Measurements from ENCODE around the gene PLEKHA7.
"Not testable (repeated sequence)": the region's sequence is repeated elsewhere in the genome, so short reads cannot be mapped to it uniquely, and the experiment has no call there.

Gene PLEKHA7

GRCh38 chr11:16881766-16882165 lies 132.4 kb downstream of the PLEKHA7 start:
- no peak for DNase-seq (ENCODE audit: low read depth in 2 of 2, low spot score in 1 of 2)

GRCh38 chr11:16881074-16881709 lies 133.0 kb downstream of the PLEKHA7 start:
- no peak for DNase-seq (ENCODE audit: low read depth in 2 of 2, low spot score in 1 of 2)

- DNase-seq (ENCODE audit: low read depth in 2 of 2, low spot score in 1 of 2): no peak
Measured at GRCh38 chr11:16880184-16880801, 133.9 kb downstream of the PLEKHA7 start.

DNA sequence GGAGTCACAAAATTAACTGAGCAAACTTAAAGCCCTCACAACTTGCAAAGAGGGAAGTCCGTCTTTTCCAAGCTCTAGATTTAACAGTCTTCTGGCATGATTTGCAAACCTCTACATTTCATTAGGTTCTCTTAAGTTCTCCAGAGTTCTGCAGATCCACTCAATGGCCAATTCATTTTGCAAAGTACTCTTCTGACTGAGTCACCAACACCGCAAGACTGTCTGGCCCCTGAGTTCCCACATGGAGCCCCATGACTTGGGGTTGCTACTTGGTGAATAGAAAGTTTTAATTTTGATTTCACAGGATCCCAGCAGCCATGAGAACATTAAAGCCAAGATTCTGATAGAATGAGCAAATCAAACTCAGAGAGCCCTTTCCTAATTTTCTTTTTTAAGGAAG lies 134.5 kb downstream of the PLEKHA7 start:
- DNase-seq (ENCODE audit: low read depth in 2 of 2, low spot score in 1 of 2): no peak

GRCh38 chr11:16876837-16877236 lies 137.4 kb downstream of the PLEKHA7 start:
- DNase-seq (ENCODE audit: low read depth in 2 of 2, low spot score in 1 of 2): no peak

GRCh38 chr11:16876053-16876752 lies 138.0 kb downstream of the PLEKHA7 start:
- DNase-seq (ENCODE audit: low read depth in 2 of 2, low spot score in 1 of 2): no peak

DNA sequence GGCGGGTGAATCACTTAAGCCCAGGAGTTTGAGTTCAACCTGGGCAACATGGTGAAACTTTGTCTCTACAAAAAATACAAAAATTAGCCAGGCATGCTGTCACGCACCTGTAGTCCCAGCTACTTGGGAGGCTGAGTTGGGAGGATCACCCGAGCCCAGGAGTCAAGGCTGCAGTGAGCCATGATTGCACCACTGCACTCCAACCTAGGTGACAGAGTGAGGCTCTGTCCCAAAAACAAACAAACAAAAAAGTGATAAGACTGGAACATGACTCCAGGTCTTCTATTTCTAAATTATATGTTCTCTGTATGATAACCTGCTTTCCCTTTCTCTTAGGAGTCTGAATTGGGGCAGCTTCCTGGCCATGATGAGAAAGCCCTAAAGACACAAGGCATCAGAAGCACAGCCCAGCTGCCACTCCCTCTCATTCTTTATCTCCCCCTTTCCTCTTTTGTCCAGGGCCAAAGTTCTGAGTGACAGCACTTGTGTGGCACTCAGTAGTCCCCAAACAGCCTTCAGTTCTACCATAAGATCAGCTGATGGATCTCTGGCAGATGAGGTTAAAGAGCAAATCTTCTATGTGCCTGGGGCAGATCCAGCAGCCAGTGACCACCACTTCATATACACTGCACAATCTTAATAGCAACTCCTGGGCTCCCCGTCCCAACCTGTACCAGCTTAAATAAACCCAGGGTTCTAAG lies 139.8 kb downstream of the PLEKHA7 start:
- DNase-seq (ENCODE audit: low read depth in 2 of 2, low spot score in 1 of 2): no peak

GRCh38 chr11:16873289-16873688 lies 140.9 kb downstream of the PLEKHA7 start:
- no peak for DNase-seq (ENCODE audit: low read depth in 2 of 2, low spot score in 1 of 2)

DNA sequence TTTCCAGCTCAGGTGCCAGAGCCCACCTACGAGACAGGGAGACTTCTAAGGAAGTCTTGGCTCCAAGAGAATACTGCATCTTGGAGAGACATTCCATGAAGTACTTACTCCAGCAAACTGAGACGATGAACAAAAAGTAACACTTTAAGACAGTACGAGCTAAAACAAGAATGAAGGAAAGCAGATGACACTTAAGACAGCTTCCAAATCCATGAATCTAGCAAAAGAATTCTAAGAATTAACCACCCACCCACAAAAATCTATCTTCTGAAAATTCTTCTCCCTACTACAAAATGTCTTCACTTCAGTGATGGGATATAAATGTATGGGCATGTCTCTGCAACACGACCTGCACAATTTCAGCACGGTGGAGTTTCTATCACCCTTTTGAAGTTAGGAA lies 142.8 kb downstream of the PLEKHA7 start:
- DNase-seq (ENCODE audit: low read depth in 2 of 2, low spot score in 1 of 2): no peak

GRCh38 chr11:16867097-16867496 lies 147.1 kb downstream of the PLEKHA7 start:
- no peak for DNase-seq (ENCODE audit: low read depth in 2 of 2, low spot score in 1 of 2)

- not testable (repeated sequence) for DNase-seq (ENCODE audit: low read depth in 2 of 2, low spot score in 1 of 2)
Measured at GRCh38 chr11:16864428-16864827, 149.8 kb downstream of the PLEKHA7 start.

DNA sequence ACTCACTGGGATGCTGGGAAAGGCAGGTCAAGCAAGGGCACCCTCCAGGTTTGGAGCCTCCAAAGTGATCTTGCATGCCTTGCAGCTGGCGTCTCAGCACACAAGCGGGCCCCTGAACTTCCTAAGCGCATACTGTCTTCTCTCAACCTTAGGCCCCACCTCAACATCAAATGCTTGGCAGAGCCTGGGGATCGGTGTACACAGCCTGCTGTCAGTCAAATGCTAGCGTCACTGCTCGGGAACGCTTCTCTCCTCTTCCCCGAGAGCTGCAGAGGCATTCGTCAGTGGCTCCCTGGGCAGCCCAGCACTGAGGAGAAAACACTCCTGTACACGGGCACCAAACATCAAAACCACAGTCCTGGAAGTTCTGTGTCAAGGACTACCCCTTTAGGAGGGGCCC lies 150.8 kb downstream of the PLEKHA7 start:
- DNase-seq (ENCODE audit: low read depth in 2 of 2, low spot score in 1 of 2): no peak

DNA sequence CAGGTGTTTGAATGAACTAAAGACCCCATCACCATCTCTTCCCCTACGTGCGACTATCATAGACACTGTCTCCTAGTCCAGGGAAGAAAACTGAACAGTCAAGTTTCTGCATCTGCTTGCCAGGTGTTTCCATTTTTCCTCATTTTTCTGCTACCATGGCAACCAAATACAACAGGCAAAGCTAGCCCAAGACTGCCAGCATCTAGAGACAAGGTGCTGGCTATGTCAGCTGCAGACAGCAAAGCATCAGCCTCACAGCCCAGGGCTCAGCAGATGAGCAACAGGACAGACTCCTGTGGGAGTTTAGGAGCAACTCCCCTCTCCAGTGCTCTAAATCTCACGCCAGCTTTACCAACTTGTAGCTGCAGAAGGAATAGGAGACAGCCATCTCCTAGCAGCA lies 151.5 kb downstream of the PLEKHA7 start:
- DNase-seq (ENCODE audit: low read depth in 2 of 2, low spot score in 1 of 2): no peak

GRCh38 chr11:16861862-16862261 lies 152.4 kb downstream of the PLEKHA7 start:
- DNase-seq (ENCODE audit: low read depth in 2 of 2, low spot score in 1 of 2): no peak

DNA sequence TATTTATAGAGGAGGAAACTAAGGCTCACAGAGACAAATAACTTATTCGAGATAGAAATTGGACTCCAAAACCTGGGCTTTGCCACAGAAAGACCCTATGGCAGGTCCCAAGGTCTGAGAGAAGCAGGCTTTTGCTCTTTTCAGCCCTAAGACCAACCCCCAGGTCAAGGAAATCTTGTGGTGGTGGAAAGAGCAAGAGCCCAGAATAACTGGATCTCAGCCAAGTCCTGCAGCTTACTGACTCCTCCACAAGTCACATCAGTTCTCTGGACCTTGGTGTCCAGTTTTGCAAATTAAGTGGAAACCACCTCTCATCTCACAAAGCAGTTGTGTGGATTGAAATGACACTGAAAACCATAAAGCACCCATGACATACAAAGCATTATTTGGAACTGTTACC lies 153.6 kb downstream of the PLEKHA7 start:
- DNase-seq (ENCODE audit: low read depth in 2 of 2, low spot score in 1 of 2): no peak

- DNase-seq (ENCODE audit: low read depth in 2 of 2, low spot score in 1 of 2): no peak
Measured at GRCh38 chr11:16859651-16860050, 154.6 kb downstream of the PLEKHA7 start.

DNA sequence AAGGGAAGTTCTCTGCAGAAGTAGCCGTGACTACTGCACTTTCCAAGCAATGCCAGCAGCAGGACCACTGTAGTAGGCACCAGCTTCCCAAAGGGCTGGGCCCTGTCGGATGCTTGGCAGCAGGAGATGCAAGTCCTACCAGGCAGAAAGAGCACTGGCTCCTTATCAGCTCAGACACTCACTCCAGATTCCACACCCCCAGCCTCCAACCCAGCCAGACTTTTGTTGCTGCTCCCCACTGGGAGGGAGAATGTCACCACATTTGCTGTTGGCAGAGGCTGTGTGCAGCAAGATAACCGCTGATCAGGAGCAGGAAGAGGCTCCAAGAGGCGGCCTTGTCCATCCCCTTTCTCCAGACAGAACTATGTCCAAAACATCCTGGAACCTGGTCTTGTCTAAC lies 157.0 kb downstream of the PLEKHA7 start:
- DNase-seq (ENCODE audit: low read depth in 2 of 2, low spot score in 1 of 2): no peak

GRCh38 chr11:16856022-16856471 lies 158.2 kb downstream of the PLEKHA7 start:
- DNase-seq (ENCODE audit: low read depth in 2 of 2, low spot score in 1 of 2): no peak

DNA sequence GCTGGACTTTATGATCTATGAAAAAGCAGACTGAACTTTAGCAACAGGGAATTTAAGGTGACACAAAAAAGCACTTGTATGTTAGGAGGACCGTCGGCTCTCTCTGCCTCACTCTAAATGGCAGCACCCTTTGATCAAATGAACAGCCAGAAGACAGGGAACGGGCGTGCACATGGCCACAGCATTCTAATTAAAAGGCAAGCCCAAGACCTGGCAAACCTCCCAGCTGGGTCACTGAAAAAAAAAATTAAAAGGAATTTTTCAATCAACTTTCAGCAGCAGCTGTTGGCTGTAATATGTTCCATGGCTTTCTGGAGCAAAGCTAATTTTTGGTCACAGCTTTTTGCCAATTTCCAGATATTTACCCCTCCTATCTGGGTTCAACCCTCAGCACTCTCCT lies 159.2 kb downstream of the PLEKHA7 start:
- DNase-seq (ENCODE audit: low read depth in 2 of 2, low spot score in 1 of 2): no peak

DNA sequence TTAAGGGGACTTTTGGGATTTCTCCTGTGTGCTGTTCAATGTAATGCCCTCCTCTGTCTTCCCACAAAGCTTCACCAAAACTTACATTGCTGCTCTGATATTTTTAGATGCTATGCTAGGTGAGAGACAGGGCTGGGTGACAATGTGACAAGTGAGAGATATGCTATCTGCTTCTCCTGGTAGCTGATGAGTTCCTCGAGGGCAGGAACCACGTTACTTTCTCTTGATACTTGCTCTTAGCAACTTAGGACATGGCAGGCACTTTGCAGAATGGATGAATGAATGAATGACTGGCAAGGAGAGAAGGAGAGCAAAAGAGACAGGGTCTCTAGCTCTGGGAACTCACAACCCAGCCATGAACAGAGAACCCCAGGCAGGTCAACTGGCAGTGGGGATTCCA lies 160.4 kb downstream of the PLEKHA7 start:
- no peak for DNase-seq (ENCODE audit: low read depth in 2 of 2, low spot score in 1 of 2)

GRCh38 chr11:16853266-16853665 lies 160.9 kb downstream of the PLEKHA7 start:
- DNase-seq (ENCODE audit: low read depth in 2 of 2, low spot score in 1 of 2): no peak

DNA sequence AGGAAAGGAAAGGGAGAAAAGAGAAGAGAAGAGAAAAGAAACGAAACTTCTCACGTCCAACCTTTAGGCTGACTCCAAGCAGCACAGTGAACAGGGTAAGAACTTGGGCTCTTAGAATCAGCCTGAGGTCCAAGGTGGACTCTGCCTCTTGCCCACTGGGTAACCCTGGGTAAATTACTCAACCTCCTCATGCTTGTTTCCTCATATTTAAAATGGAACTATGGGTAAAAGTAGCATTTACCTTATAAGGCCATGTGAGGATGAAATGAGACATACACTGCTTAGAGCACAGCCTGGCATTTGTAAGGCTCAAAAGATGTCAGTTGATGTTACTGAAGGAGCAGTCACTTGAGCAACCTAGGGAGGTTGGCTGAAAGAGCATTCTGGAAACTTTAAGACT lies 167.9 kb downstream of the PLEKHA7 start:
- DNase-seq (ENCODE audit: low read depth in 2 of 2, low spot score in 1 of 2): no peak
